GM21737 (cell line): ENCODE results near the gene ZNF225.
"Not testable (repeated sequence)": the region's sequence is repeated elsewhere in the genome, so short reads cannot be mapped to it uniquely, and the experiment has no call there.

Source experiments
- ATAC-seq: cut with Tn5 transposase; IDR thresholded peaks from one replicate; pipeline ENCODE4 v1.9.1; 2021; ENCODE audit warnings: mild to moderate bottlenecking, moderate library complexity; ENCODE audit not compliant: unreplicated experiment

The ZNF225 gene

GRCh38 chr19:44113138-44113783 is at the start of gene ZNF225:
TSS of gene ZNF225 (plus strand) at chr19:44113399. CDS start at chr19:44115828, 2,429 bp downstream.
- peak; percentile 88 for ATAC-seq

- ATAC-seq = no peak
Observed at GRCh38 chr19:44066305-44066704, 46.9 kb upstream of the ZNF225 start.

GRCh38 chr19:44069415-44069814 is 43.8 kb upstream of the ZNF225 start:
- ATAC-seq = no peak

- peak; percentile 92 for ATAC-seq
Observed at GRCh38 chr19:44071824-44072542, 41.2 kb upstream of the ZNF225 start, which contains the start of gene ZNF284. TSS of gene ZNF284 (plus strand) at chr19:44072159. CDS start at chr19:44076390, 4,231 bp downstream.

- no peak for ATAC-seq
Observed at GRCh38 chr19:44072543-44073401, 40.4 kb upstream of the ZNF225 start.

- no peak for ATAC-seq
Observed at GRCh38 chr19:44076325-44076724, 36.9 kb upstream of the ZNF225 start.

- no peak for ATAC-seq
Observed at GRCh38 chr19:44092108-44092507, 21.1 kb upstream of the ZNF225 start.

- ATAC-seq = peak; percentile 89
Observed at GRCh38 chr19:44093931-44094765, 19.1 kb upstream of the ZNF225 start, which contains the start of gene ZNF224. TSS of gene ZNF224 (plus strand) at chr19:44094361. CDS start at chr19:44097874, 3,513 bp downstream.

- ATAC-seq = no peak
Observed at GRCh38 chr19:44107751-44108150, 5.4 kb upstream of the ZNF225 start.

GRCh38 chr19:44109458-44109857 is 3.7 kb upstream of the ZNF225 start:
- ATAC-seq = no peak

- ATAC-seq = no peak
Observed at GRCh38 chr19:44111910-44112463, 1.2 kb upstream of the ZNF225 start.

GRCh38 chr19:44112802-44113137 is 429 bp upstream of the ZNF225 start:
- no peak for ATAC-seq

- ATAC-seq = peak; percentile 13
Observed at GRCh38 chr19:44113784-44114390, 688 bp downstream of the ZNF225 start.

- not testable (repeated sequence) for ATAC-seq
Observed at GRCh38 chr19:44121162-44121561, 8.0 kb downstream of the ZNF225 start.

GRCh38 chr19:44131955-44132354 is 18.8 kb downstream of the ZNF225 start:
- ATAC-seq = no peak

GRCh38 chr19:44141191-44142058 is 28.2 kb downstream of the ZNF225 start, which contains the start of gene ZNF234:
TSS of gene ZNF234 (plus strand) at chr19:44141554. CDS start at chr19:44144633, 3,079 bp downstream.
- ATAC-seq = peak; percentile 81

GRCh38 chr19:44142059-44142433 is 28.8 kb downstream of the ZNF225 start:
- ATAC-seq = no peak

GRCh38 chr19:44149776-44150175 is 36.6 kb downstream of the ZNF225 start:
- no peak for ATAC-seq

GRCh38 chr19:44151491-44151890 is 38.3 kb downstream of the ZNF225 start:
- no peak for ATAC-seq
